NCI-H510A (cell line): ENCODE data around the gene HDAC4.
A peak's percentile ranks its signal among the peaks of the same experiment; 100 is the strongest.

Experiments
- DNase-seq: peaks from one replicate; lab custom pipeline; 2025; lab: John Stamatoyannopoulos, UW

Gene HDAC4

DNA sequence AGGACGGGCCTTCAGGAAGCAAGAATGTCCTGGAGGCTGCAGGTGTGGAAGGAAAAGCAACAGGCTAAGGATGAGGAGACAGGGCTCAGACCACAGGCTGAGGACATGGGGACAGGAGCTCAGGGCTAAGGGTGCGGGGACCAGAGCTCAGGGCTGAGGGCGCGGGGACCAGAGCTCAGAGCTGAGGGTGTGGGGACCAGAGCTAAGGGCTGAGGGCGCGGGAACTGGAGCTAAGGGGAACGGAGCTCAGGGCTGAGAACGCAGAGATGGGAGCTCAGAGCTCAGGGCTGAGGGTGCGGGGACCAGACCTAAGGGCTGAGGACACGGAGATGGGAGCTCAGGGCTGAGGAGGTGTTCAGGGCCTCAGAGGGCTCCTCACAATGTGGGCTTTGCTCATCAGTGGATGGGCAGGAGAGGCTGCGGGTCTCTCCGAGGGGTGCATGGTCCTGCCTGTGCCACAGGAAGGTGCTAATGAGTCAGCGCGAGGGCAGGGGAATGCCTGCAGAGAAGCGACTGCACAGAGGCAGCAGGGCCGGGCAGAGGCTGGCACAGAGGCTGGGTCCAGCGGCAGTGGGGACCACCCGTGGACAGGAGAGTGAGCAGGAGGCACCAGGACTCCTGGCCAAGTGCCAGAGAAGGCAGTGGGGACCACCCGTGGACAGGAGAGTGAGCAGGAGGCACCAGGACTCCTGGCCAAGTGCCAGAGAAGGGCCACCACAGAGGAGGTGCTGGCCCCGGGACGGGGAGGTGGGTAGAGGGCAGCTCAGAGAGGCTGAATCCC, 281.3 kb downstream of the HDAC4 start:
- DNase-seq: no peak

GRCh38 chr2:239118675-239119211, 282.1 kb downstream of the HDAC4 start:
- DNase-seq: no peak

GRCh38 chr2:239118264-239118663, 282.6 kb downstream of the HDAC4 start:
- DNase-seq: no peak

GRCh38 chr2:239117831-239118230, 283.0 kb downstream of the HDAC4 start:
- no peak for DNase-seq

DNA sequence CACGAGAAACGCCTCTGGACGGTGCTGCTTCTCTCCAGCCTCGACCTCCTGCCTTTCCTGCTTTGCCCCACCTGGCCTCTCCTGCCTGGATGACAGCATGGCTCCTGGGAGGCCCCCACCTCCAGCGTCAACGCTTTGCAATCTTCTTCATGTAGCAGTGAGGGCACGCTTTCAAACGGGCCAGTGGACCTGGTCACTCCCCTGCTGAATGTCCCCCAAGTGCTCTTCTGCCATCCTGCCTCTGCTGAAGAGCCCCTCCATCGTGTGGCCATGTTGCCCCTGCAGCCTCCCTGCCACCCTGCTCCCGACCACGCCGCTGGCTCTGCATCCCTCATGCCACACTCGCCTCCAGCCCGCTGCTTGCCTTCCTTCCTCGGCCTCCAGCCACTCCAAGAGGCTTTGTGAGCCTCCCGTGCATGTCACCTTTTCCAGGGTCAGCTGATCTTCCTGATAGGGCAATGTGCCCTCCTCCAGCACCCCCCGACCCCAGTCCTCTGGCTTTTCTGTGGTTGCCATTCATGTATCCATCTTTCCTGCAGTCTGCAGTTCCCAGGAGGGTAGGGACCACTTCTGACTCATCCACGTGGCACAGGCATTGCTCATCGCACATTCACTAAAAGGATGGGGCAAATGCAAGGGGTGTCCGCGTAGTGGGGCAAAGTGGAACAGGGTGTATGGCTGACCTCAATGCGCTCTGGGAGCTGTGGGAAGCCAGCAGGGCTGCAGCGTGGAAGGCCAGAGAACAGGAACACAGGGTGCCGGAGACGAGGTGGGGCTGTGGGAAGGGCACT, 284.2 kb downstream of the HDAC4 start:
- no peak for DNase-seq

GRCh38 chr2:239115616-239116015, 285.2 kb downstream of the HDAC4 start:
- DNase-seq: no peak

- DNase-seq: peak; percentile 9
Observed at GRCh38 chr2:239114616-239115265, 286.1 kb downstream of the HDAC4 start.

- no peak for DNase-seq
Observed at GRCh38 chr2:239114119-239114581, 286.7 kb downstream of the HDAC4 start.

- DNase-seq: no peak
Observed at GRCh38 chr2:239113615-239114014, 287.2 kb downstream of the HDAC4 start.

DNA sequence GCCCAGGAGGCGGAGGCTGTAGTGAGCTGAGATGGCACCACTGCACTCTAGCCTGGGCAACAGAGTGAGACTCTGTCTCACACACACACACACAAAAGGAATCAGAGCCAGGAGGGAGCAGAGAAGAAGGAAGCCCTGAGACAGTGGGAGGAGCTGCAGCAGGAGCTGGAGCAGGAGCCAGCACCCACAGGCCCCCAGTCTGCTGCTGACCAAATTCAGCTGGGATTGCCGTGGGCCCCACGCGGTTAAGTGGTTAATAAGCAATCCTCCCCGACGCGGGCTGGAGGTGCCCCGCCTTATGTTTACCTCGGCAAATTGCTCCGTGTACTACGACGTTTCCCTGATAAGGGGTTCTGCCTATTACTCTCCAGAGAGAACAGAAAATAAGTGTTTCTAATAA, 287.6 kb downstream of the HDAC4 start:
- DNase-seq: no peak

GRCh38 chr2:239112127-239112774, 288.6 kb downstream of the HDAC4 start:
- no peak for DNase-seq

- DNase-seq: no peak
Observed at GRCh38 chr2:239111401-239112100, 289.3 kb downstream of the HDAC4 start.

GRCh38 chr2:239110595-239111048, 290.2 kb downstream of the HDAC4 start:
- no peak for DNase-seq

- no peak for DNase-seq
Observed at GRCh38 chr2:239109928-239110545, 290.8 kb downstream of the HDAC4 start.

- DNase-seq: peak; percentile 67
Observed at GRCh38 chr2:239109041-239109927, 291.5 kb downstream of the HDAC4 start.

DNA sequence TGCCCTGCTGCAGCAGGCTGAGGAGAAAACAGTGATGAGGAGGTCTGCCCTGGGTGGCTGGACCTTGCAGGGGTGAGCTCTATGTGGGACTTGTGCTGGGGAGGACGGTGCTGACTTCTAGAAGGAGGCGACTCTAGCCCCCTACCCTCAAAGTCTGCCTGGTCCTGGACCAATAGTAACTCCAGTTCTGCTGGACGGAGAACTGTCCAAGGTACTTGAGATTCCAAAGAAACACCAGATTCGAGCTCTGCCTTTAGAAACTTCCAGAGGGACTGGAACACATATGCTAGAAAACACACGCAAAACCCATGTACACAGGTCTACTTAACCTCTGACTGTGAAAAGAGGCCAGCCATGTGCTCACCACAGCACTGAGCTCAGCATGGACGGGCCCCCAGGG, 292.4 kb downstream of the HDAC4 start:
- DNase-seq: no peak

DNA sequence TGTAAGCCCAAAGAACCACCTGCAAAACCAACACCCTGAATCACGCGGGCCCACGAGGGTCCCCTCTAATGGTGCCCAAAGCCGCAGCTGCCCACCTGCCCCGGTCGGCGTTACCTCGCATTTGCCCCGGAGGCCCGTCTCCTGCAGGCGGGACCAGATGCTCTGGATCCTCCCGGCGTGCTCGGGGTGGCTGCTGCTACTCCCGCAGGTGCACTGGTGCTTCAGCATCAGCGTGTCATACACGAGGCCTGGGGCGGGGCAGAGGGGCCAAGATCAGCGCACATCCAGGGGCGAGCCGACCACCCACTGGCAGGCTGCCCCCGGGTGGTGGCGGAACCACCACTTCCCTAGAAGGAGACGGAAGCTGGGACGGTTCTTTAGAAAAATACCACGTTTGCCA, 292.9 kb downstream of the HDAC4 start:
- no peak for DNase-seq

- DNase-seq: no peak
Observed at GRCh38 chr2:239106966-239107365, 293.9 kb downstream of the HDAC4 start.

- DNase-seq: peak; percentile 45
Observed at GRCh38 chr2:239106314-239106908, 294.4 kb downstream of the HDAC4 start.
